GM18873 (cell line): ENCODE measurements around the gene B3GNT8.
"Not testable (repeated sequence)": the region's sequence is repeated elsewhere in the genome, so short reads cannot be mapped to it uniquely, and the experiment has no call there.

Source experiments
- ATAC-seq: cut with Tn5 transposase; IDR thresholded peaks from one replicate; pipeline ENCODE4 v1.9.1; 2021; ENCODE audit warnings: mild to moderate bottlenecking, moderate library complexity, moderate number of reproducible peaks; ENCODE audit not compliant: unreplicated experiment, low FRiP score

Gene B3GNT8

GRCh38 chr19:41420101-41420880 is 6.9 kb downstream of the B3GNT8 start:
- no peak for ATAC-seq

DNA sequence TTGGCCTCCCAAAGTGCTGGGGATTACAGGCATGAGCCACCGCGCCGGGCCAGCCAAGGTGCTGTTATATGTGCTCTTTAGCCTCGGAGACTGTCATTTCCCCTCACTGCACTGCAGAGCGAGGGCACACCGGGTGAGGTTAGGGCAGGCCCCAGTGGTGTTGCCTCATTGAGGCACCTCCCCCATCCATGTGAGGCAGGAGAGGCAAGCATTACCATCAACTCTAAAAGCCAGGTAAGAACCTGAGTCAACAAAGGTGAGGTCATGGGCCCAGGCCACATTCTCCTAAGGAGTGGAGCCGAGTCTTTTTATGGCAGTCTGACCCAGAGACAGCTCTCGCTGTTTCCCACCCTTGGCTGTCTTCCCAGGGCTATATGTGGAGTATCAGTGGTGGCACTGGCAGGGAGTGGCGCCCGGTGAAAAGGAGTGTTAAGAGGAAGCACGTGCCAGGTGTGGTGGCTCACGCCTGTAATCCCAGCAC is 10.9 kb downstream of the B3GNT8 start:
- ATAC-seq: no peak

- ATAC-seq: no peak
Measured at GRCh38 chr19:41415154-41415571, 12.0 kb downstream of the B3GNT8 start.

GRCh38 chr19:41414461-41414860 is 12.7 kb downstream of the B3GNT8 start:
- no peak for ATAC-seq

DNA sequence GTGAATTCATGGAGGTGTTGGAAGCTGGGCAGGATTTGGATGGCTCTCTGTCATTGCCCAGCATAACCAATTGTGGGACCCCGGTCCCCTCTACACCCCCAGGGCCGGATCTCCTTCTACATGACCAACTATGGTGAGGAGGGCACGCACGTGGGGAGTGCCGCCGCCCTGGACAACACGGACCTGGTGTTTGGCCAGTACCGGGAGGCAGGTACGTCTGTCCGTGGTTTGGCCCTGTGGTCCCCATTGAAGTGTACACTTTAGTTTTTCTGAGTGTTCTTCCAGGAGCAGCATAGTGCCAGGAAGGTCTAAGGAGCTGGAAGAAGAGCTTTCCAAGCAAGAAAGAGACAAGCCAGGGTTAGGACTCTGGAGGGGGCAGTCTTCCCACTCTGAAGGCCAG is 13.2 kb downstream of the B3GNT8 start:
- ATAC-seq: no peak

GRCh38 chr19:41412953-41413352 is 14.2 kb downstream of the B3GNT8 start:
- ATAC-seq: no peak

DNA sequence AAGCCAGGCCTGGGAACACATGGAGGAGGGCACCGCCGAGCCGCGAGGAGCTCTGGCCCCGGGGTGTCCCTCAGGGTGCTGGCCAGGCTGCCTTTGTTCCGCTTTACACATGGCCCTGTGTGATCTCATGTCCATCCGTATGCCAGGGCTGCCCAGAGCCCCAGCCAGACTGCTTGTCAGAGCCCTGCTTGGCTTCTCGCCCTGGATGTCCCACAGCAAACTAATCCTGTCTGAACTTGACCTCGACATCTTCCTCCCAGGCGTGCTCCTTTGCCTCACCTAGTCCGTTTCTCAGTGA is 15.3 kb downstream of the B3GNT8 start:
- ATAC-seq: no peak

- no peak for ATAC-seq
Measured at GRCh38 chr19:41411100-41411967, 15.8 kb downstream of the B3GNT8 start.

GRCh38 chr19:41410336-41411054 is 16.7 kb downstream of the B3GNT8 start:
- ATAC-seq: no peak

- ATAC-seq: no peak
Measured at GRCh38 chr19:41409288-41409687, 17.9 kb downstream of the B3GNT8 start.

DNA sequence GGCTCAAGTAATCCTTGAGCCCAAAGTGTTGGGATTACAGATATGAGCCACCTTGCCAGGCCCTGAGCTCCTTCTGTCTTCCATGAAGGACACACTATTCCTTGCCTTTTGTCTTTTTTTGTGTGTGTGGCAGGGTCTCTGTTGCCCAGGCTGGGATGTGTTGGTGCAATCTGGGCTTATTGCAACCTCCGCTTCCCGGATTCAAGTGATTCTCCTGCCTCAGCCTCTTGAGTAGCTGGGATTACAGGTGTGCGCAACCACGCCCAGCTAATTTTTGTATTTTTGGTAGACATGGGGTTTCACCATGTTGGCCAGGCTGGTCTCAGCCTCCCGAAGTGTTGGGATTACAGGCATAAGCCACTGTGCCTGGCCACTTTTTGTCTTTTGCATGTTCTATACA is 18.3 kb downstream of the B3GNT8 start:
- not testable (repeated sequence) for ATAC-seq

GRCh38 chr19:41408256-41408655 is 18.9 kb downstream of the B3GNT8 start:
- ATAC-seq: no peak

DNA sequence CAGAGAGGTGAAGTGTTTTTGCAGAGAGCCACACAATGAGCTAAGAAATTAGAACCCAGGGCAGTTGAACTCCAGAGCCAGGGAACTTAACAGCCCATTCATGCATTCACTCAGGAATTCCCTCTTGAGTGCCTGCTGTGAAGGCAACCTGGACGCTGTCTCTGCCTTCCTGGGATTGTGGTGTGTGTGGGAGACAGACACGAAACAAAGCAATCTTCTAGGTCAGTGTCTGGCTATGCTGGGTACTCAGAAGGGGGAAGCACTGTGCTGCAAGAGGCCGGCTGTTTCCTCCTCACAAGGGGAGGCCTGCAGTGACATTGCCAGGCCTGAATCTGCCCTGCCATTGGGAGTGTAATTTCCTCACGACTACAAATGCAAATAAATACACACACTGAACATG is 19.9 kb downstream of the B3GNT8 start:
- ATAC-seq: no peak

- no peak for ATAC-seq
Measured at GRCh38 chr19:41405776-41406175, 21.4 kb downstream of the B3GNT8 start.

GRCh38 chr19:41403181-41403970 is 23.8 kb downstream of the B3GNT8 start:
- no peak for ATAC-seq

DNA sequence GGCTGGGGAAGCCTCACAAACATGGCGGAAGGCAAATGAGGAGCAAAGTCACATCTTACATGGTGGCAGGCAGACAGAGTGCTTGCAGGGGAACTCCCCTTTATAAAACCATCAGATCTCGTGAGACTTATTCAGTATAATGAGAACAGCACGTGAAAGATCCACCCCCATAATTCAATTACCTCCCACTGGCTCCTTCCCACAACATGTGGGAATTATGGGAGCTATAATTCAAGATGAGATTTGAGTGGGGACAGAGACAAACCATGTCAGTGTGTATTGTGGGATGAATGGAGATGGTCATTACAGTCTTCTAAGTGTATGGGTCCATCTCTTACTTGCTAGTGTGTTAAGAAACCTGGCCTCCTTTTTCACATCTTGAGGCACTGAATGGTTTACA is 25.2 kb downstream of the B3GNT8 start:
- ATAC-seq: no peak

DNA sequence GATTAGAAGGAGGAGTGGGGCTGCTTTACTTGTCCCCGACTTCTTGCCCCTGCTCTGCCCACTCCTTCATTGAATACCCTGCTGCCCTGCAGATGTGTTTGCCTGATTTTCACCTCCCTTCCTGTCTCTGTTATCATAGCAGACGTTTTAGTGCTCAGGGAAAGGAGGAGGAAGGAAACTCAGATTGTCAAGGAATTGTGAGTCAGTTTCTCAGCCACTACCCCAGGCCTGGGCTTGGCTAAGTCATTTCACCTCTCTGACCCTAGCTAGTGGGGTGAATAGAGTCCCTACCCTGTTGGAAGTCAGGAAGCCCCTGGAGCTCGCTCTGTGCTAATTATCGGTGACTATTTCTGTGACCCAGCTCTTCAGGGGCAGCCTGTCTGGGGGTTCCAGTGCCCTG is 25.7 kb downstream of the B3GNT8 start:
- ATAC-seq: no peak

DNA sequence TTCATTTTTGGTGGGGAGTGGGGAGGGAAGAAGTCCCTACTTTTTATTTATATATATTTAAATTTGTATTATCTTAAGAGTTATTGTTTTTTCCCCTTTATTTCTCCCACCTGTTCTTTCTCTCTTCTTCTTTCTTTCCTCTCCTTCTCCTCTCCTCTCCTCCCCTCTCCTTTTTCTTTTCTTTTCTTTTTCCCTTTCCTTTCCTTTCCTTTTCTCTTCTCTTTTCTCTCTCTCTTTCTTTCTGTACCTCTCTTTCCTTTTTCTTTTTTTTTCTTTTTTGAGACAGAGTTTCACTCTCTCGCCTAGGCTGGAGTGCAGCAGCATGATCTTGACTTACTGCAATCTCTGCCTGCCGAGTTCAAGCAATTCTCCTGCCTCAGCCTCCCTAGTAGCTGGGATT is 27.6 kb downstream of the B3GNT8 start:
- ATAC-seq: no peak

DNA sequence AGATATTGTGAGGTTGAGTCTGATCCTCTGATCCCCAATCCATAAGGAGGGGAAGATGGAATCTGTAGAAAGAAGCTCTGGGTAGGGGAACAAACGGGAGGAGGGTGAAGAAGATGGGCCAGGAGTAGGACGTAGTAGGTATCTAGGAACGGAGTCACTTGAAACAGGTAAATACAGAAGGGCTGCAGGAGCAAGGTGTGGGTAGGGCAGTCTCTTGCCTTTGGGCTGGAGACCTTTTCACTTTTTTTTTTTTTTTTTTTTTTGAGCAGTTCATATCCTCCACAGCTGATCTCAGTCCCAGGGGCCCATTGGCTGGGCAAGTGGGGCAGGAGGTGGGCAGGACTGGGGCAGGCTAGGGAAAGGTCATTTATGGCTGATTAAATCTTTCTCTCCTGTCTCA is 28.1 kb downstream of the B3GNT8 start:
- ATAC-seq: no peak

GRCh38 chr19:41398598-41398997 is 28.6 kb downstream of the B3GNT8 start:
- ATAC-seq: no peak
